Right renal pelvis (tissue), 4 donors: ENCODE measurements around the gene C10orf95. TPM values are rescaled to one million over a fixed set of nuclear protein-coding genes. Genes with fewer than 3 reads are reported as not detected.

Experiments used
- DNase-seq, 4 donors: peaks; one replicate each; pipeline ENCODE4 v3.0.0-alpha.2; 2013; ENCODE audit warnings: low read depth in 4 of 4, low spot score in 3 of 4, missing footprints in 1 of 4
- polyA plus RNA-seq, 4 donors: library from polyadenylated mRNA; unstranded; fragments of 120-200 nt; gene quantifications; one replicate each; pipeline ENCODE4 v1.2.1, GENCODE V29; 2013; ENCODE audit not compliant: insufficient read length in 4 of 4

Gene C10orf95
- polyA plus RNA-seq, 4 donors = 0.58 to 1.3 (median 0.83) TPM

DNA sequence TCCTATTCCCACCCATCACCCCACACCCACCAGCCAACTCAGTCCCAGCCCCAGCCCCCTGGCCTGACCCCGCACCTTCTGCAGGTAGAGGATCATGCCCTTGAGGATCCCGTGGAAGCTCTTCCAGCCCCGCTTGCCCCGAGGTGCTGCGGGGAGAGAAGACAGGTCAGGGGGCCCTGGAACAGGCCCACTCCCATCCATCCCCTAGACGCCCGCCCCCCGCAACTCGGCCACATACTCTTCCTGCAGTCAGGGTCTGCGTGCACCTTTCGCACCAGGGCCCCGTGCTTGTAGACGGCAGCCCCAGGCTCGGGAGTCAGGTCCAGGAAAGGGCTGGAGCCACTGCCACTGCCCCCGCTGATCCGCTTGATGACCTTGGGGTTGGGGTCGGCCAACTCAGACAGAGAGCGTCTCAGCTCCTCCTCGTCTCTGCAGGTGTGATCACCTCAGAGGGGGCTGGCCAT, 46.2 kb downstream of the C10orf95 start:
- DNase-seq = no peak

DNA sequence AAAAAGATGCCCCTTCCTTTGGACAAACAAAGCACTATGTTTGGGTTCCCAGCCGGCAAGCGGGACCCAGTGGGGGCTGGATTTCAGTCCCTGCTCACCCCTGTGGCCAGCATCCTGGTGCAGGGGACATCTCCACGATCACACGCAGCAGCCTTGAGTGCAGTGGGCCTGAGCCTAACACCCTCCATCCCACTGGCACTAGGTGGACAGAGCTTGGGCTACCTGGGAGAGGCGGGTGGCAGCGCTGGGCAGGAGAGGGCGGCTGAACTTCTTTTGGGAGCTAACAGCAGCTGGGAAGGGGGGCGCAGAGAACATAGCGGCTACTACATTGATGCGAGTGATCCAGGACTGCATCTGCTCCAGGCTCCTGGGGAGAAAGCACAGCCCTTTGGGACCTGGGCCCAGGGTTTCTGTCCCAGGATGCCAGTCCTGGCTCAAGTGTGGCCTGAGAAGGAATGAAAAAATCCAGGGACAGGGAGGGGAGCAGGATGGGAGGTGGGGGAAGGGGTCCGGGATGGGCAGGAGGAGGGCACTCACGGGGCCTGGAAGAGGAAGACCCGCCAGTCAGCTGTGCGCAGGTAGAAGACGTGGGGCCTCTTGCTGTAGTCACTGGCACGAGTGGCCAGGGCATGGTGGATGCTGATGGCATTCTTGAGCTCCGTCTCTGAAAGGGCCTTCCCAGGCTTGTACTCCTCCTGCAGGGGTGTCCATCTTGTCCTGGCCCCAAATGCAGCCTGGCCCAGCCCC, 46.8 kb downstream of the C10orf95 start:
- DNase-seq = no peak

DNA sequence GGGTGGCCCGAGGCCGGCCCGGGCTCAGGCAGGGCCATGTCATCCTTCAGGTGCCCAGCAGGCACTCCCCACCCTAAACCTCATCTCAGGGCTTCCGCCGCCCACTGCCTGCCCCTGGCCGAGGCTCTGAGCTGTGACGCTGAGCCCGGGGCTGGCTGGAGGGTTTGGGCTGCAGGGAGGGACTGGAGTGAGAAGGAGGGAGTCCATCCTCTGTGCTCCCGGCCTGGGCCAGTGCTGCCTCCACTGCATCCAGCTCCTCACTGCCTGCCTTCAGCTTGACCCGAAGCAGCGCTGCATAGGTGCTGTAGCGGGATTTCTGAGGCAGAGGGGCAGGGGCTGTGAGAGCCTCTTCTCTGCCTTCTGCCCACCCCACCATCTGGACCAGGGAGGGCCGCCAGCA, 48.2 kb downstream of the C10orf95 start:
- no peak for DNase-seq

DNA sequence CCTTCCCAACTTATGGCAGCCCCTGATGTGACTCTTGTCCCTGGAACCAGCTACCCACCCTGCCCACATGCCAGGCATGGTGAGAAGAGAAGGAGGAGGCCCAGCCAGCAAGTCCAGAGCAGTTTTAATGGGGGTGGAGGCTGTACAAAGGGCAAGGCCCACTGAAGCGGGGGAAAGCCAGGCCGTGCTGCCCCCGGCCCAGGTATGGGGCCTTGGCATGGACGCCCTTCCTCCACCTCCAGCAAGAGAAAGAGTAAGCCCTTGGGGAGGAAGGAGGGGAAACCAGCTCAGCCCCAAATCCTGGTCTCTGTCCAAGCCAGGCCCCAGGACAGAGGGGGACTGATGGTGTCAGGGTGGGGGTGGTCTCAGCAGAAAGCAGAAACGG, 48.8 kb downstream of the C10orf95 start:
- no peak for DNase-seq

DNA sequence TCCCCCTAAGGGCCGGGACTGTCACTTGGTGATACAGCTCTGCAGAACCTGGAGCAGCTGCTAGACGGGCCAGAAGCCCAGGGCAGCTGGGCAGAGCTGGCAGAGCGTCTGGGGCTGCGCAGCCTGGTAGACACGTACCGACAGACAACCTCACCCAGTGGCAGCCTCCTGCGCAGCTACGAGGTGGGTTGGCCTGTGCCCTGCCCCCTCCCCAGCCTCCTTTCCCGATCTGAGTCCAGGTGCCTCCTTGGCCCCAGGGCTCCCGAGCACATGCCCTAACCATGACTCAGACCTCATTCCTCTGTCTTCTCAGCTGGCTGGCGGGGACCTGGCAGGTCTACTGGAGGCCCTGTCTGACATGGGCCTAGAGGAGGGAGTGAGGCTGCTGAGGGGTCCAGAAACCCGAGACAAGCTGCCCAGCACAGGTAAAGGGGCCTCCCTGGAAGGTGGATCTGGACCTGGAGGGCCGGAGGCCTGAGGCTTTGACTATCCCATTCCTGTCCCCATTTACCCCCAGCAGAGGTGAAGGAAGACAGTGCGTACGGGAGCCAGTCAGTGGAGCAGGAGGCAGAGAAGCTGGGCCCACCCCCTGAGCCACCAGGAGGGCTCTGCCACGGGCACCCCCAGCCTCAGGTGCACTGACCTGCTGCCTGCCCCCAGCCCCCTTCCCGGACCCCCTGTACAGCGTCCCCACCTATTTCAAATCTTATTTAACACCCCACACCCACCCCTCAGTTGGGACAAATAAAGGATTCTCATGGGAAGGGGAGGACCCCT, 49.4 kb downstream of the C10orf95 start:
- DNase-seq = no peak

DNA sequence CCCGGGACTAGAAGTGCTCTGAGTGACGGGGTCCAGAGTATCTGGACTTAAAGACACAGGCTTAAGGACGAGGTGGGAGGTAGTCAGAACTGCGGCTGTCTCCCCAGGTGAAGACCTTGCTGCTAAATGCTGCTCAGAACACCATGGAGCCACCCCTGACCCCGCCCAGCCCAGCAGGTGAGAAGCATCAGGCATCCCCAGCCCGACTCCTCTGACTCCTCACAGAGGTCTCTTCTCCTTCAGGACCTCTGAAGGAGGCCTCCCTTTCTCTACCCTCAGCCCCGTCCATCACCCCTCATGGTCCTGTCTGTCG, 50.0 kb downstream of the C10orf95 start:
- no peak for DNase-seq

DNA sequence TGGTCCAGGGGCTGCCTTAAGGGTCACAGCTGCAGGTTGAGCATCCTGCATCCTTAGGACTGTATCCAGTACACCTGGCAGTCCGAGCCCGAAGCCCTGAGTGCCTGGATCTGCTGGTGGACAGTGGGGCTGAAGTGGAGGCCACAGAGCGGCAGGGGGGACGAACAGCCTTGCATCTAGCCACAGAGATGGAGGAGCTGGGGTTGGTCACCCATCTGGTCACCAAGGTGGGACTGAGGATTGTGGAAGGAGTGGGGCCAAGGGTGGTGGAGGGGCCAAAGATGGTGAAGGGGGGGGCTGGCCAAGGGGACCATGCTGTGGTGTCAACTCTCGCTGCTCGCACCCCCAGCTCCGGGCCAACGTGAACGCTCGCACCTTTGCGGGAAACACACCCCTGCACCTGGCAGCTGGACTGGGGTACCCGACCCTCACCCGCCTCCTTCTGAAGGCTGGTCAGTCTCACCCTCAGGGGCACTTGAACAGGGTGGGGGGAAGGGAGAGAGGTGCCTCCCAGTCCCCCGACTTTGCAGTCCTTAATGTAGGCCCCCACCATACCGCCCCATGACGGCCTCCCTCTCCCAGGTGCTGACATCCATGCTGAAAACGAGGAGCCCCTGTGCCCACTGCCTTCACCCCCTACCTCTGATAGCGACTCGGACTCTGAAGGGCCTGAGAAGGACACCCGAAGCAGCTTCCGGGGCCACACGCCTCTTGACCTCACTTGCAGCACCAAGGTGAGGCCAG, 50.6 kb downstream of the C10orf95 start:
- no peak for DNase-seq

DNA sequence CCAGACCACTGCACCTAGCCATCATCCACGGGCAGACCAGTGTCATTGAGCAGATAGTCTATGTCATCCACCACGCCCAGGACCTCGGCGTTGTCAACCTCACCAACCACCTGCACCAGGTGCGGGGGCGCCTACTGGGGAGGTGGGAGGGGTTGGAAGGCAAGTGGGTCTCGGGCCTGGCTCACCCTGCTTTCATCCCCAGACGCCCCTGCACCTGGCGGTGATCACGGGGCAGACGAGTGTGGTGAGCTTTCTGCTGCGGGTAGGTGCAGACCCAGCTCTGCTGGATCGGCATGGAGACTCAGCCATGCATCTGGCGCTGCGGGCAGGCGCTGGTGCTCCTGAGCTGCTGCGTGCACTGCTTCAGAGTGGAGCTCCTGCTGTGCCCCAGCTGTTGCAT, 51.3 kb downstream of the C10orf95 start:
- no peak for DNase-seq

Other genes starting within 250 kb of the C10orf95 start
- 1 to 10 TPM; 2.1 to 3.4 (median 2.5) TPM for gene ELOVL3, start 225.2 kb downstream of the C10orf95 start, polyA plus RNA-seq
- gene PITX3, start 210.0 kb downstream of the C10orf95 start, polyA plus RNA-seq = 1 to 10 TPM in 2 of 4 donors, under 1 TPM in 2; 0.43 to 1.5 (median 0.94) TPM
- 10 to 100 TPM; 43.1 to 53.1 (median 46.1) TPM for gene GBF1, start 206.0 kb downstream of the C10orf95 start, polyA plus RNA-seq
- 10 to 100 TPM; 17.6 to 24.7 (median 18.7) TPM for gene NFKB2, start 55.8 kb downstream of the C10orf95 start, polyA plus RNA-seq
- gene PSD, start 32.8 kb downstream of the C10orf95 start, polyA plus RNA-seq = 10 to 100 TPM in 1 of 4 donors, 1 to 10 TPM in 3; 7.3 to 13.6 (median 9.3) TPM
- 10 to 100 TPM in 1 of 4 donors, 1 to 10 TPM in 3; 6.3 to 17.2 (median 7.1) TPM for gene FBXL15, start 30.7 kb downstream of the C10orf95 start, polyA plus RNA-seq
- 100 to 1,000 TPM in 1 of 4 donors, 10 to 100 TPM in 3; 78.0 to 101 (median 83.2) TPM for gene CUEDC2, start 19.0 kb downstream of the C10orf95 start, polyA plus RNA-seq
- gene ACTR1A, start 51.2 kb upstream of the C10orf95 start, polyA plus RNA-seq = 10 to 100 TPM; 88.4 to 94.3 (median 91.7) TPM
- gene SUFU, start 52.4 kb upstream of the C10orf95 start, polyA plus RNA-seq = 10 to 100 TPM; 26.4 to 32.0 (median 30.3) TPM
- 100 to 1,000 TPM; 135 to 143 (median 136) TPM for gene TRIM8, start 192.9 kb upstream of the C10orf95 start, polyA plus RNA-seq